Measurements from ENCODE around the gene ERMARD. TPM values are rescaled to one million over a fixed set of nuclear protein-coding genes. Genes with fewer than 3 reads are reported as not detected.

ERMARD gene
- total RNA-seq, 1 experiment from 2014 or later = 13.6 TPM

GRCh38 chr6:169738976-169739529 is 12.4 kb upstream of the ERMARD start:
- no peak overlapping the region for H3K56ac ChIP-seq (ENCODE audit: insufficient read length, low read depth, low read length)
- no peak overlapping the region for H4K8ac ChIP-seq (replicated peaks; ENCODE audit: insufficient read length, low read depth, low read length)
- no peak overlapping the region for H2BK5ac ChIP-seq (ENCODE audit: insufficient read length, low read length)
- no peak overlapping the region for H3T11ph ChIP-seq (ENCODE audit: low read length)
- Mint-ChIP-seq H3K4me1 (peaks cover 3 to 5% of the 10 kb centered on the region in 2 experiments; a peak in 1 of 4 replicates), H3K36me3 (ENCODE audit: insufficient read depth in 1 of 3, low read depth in 3 of 3) (no peaks in the 10 kb centered on the region), H3K27me3 (ENCODE audit: low read depth) (peaks cover 7% of the 10 kb centered on the region), H3K9me3 (no peaks in the 10 kb centered on the region), H3K27ac (no peak overlapping the region), H3K4me3 (no peak overlapping the region)
- H3K23ac ChIP-seq (ENCODE audit: insufficient read length, low read depth, low read length) = no peak overlapping the region
- no peaks in the 10 kb centered on the region for H3K79me1 ChIP-seq (ENCODE audit: insufficient read depth, low read depth, low read length, poor library complexity, severe bottlenecking)
- H2BK15ac ChIP-seq (ENCODE audit: low read depth, low read length) = no peak overlapping the region
- H4K20me1 ChIP-seq (ENCODE audit: control insufficient read depth, insufficient read depth, insufficient read length) = no peaks in the 10 kb centered on the region
- H3K4me1 ChIP-seq (ENCODE audit: insufficient read depth, low read length) = no peaks in the 10 kb centered on the region
- no peak overlapping the region for H3K4ac ChIP-seq (ENCODE audit: low read depth, low read length)
- DNase-seq = no peak
- H3K27me3 ChIP-seq (ENCODE audit: insufficient read depth, low read length) = no peaks in the 10 kb centered on the region
- no peak overlapping the region for H2AK5ac ChIP-seq (ENCODE audit: insufficient read length, low read length)
- H4K91ac ChIP-seq (ENCODE audit: insufficient read length, low read depth, low read length) = no peak overlapping the region
- H3K4me2 ChIP-seq (ENCODE audit: insufficient read depth, insufficient read length, low read length) = no peak overlapping the region
- no peak overlapping the region for H2BK12ac ChIP-seq (ENCODE audit: insufficient read length, low read depth, low read length)
- H3K79me2 ChIP-seq (ENCODE audit: insufficient read depth, low read length) = no peaks in the 10 kb centered on the region
- H2BK120ac ChIP-seq (ENCODE audit: low read depth, low read length, poor library complexity, severe bottlenecking) = no peak overlapping the region
- H2BK20ac ChIP-seq (ENCODE audit: low read depth, low read length, poor library complexity, severe bottlenecking) = no peak overlapping the region
- H3K14ac ChIP-seq (ENCODE audit: insufficient read depth, low read length) = no peak overlapping the region
- no peak overlapping the region for H3K9ac ChIP-seq (ENCODE audit: extremely low read depth, insufficient read length, low read length)
- H3K18ac ChIP-seq (ENCODE audit: insufficient read length, low read depth, low read length) = no peak overlapping the region
- no peak overlapping the region for H4K5ac ChIP-seq (ENCODE audit: insufficient read length, low read depth, low read length)
- TF ChIP-seq CTCF (conservative IDR thresholded peaks at IDR 0.05) = no peak
- no peaks in the 10 kb centered on the region for H3K23me2 ChIP-seq (ENCODE audit: insufficient read length, low read depth, low read length, poor library complexity, severe bottlenecking)
- no peak overlapping the region for H2AFZ ChIP-seq (ENCODE audit: low read length)
- H3K27ac ChIP-seq (ENCODE audit: insufficient read length, low read depth, low read length) = no peak overlapping the region
- no peaks in the 10 kb centered on the region for H3K9me3 ChIP-seq (ENCODE audit: control insufficient read depth, low read depth, low read length)
- WGBS (ENCODE audit: extremely low coverage, insufficient read length, low lambda C conversion rate) = no CpG with 5 or more reads among the region's 2 CpGs
